Fibroblast of gingiva (primary cell): ENCODE results near the gene PPP4R2.
"Not testable (repeated sequence)": the region's sequence is repeated elsewhere in the genome, so short reads cannot be mapped to it uniquely, and the experiment has no call there.

ENCODE experiments used
- DNase-seq: peaks from one replicate; pipeline ENCODE4 v3.0.0-alpha.2; 2011; ENCODE audit warnings: low read depth

PPP4R2 gene

GRCh38 chr3:72977060-72977808 is 19.4 kb upstream of the PPP4R2 start:
- peak; percentile 48 for DNase-seq

- DNase-seq = no peak
Measured at GRCh38 chr3:72982609-72983366, 13.8 kb upstream of the PPP4R2 start.

- no peak for DNase-seq
Measured at GRCh38 chr3:72985576-72985975, 11.0 kb upstream of the PPP4R2 start.

DNA sequence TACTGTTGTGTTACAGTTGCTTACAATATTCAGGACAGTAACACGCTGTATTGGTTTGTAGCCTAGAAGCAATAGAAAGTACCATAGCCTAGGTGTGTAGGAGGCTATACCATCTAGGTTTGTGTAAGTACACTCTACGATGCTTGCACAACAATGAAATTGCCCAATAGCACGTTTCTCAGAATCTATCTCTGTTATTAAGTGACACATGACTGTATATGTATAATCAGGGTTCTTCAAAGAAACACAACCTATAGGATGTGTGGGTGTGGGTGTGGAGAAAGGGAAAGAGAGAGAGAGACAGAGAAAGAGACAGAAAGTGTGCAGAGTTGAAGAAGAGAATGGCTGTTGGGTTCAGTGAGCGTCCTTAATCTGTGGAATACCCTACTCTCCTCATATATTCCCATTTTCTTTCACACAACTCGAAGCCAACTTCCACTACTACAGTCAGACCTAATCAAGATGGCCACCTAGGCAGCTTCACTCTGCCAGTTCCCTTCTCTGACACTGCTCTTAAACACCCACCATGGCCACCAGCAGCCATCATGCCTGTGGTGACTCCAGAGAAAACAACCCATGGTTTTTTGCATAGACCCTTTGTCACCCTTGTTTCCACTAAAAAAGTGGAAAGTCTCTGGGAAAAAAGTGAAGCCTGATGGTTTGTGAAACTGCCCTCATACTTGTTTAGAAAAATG is 5.8 kb upstream of the PPP4R2 start:
- DNase-seq = no peak

DNA sequence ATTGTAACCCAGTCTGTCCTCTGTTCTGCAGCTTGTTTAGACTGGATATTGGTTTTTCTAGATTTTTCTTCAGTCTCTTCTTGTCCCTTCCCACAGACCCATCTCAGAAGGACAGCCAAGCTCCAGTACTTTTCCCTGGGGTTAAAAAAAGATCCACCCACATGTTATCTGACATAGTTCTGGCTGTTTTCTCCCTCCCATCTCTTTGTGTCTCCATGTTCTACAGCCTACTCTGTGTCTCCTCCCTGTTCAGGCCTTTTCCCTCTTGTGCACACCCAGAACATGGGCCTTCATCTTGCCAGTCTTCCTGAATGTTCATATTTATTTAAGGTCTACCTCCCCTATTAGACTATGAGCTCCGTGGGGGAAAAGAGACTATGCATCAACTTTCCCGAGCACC is 5.1 kb upstream of the PPP4R2 start:
- no peak for DNase-seq

DNA sequence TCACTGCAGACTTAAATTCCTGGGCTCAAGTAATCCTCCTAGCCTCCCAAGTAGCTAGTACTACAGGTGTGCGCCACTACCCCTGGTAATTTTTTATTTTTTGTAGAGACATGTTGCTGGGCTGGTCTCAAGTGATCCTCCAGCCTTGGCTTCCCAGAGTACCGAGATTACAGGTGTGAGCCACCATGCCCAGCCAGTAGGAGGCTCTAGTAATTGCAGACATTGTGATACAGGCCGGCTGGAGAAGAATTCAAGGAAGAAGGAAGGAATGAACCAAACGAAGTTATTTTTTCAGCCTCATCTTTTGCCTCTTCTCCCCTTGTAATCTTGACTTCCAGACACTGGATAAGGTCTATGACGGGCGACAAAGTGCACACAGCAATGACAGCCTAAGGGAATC is 3.2 kb upstream of the PPP4R2 start:
- no peak for DNase-seq

DNA sequence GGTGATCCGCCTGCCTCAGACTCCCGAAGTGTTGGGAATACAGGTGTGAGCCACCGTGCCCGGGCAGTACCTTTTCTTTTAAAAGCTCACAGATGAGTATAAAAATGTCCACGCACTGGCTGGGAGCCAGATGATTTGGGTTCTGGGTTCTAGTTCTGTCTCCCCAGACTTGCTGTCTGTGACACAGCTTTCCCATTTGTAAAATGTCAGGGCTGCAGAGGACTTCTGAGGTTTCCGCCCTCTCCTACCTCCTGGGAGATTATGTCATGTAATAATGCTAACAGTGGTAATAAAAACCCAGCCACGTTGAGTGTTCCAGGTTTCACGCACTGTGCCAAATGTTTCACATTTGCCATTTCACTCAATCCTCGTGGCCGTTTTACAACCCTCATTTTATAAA is 1.3 kb upstream of the PPP4R2 start:
- no peak for DNase-seq

DNA sequence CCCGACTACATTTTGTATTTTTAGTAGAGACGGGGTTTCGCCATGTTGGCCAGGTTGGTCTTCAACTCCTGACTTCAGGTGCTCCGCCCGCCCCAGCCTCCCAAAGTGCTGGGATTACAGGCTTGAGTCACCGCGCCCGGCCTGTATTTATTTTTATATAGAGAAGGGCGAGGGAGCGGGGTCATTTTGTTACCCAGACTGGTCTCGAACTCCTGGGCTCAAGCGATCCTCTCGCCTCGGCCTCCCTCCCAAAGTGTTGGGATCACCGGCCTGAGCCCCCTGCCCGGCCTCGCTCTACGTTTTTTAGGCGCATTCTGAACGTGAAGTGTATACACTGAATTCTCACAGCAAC is 514 bp upstream of the PPP4R2 start:
- DNase-seq = no peak

DNA sequence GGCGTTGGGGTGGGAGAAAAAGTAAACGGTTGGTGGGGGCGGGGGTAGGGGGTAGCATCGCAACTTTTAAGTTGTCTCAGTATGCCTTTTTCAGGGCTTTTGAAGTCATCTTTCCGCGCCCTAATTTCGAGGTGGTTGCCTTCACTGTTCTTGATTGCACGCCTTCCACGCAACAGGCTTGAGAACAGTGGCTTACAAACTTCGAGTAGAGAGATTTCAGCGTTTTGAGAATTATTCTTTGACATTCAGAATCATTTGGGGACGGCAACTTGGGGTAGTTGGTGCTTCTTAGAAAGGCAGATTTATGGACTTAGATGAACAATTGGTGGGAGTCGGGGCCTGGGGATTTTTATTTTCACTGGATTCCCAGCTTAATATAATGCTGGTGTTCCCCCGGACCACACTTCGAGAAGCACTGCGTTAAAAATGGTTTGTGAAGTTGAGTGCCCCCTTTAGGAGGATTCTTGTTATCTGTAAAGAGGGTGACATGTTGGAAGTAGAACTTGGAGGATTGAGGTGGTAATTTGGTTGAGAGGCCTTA is 880 bp downstream of the PPP4R2 start:
- peak; percentile 50 for DNase-seq

- no peak for DNase-seq
Measured at GRCh38 chr3:72998466-72998865, 1.9 kb downstream of the PPP4R2 start.

GRCh38 chr3:72999951-73000350 is 3.3 kb downstream of the PPP4R2 start:
- DNase-seq = no peak

DNA sequence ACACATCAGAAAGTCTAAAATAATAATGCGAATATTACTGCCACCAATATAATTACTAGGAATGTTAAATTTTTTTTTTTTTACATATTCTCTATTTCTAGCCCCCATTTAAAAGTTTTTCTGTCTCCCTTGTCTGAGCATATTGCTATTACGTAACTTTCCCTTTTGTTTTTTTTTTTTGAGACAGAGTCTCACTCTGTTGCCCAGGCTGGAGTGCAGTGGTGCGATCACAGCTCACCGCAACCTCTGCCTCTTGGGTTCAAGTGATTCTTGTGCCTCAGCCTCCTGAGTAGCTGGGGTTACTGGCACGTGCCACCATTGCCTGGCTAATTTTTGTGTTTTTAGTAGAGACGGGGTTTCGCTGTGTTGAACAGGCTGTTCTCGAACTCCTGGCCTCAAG is 6.4 kb downstream of the PPP4R2 start:
- not testable (repeated sequence) for DNase-seq

DNA sequence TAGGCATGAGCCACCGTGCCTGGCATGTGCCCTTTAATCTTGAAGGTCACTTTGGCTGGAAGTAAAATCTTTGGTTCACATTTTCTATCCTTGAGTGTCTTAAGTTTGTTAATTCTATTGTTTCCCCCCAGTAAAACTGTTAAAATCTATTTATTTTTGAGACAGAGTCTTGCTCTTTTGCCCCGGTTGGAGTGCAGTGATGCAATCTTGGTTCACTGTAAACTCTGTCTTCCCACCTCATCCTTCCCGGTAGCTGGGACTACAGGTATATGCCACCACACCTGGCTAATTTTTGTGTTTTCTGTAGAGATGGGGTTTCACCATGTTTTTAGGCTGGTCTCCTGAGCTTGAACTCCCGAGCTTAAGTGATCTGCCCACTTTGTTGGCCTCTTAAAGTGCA is 7.7 kb downstream of the PPP4R2 start:
- no peak for DNase-seq

DNA sequence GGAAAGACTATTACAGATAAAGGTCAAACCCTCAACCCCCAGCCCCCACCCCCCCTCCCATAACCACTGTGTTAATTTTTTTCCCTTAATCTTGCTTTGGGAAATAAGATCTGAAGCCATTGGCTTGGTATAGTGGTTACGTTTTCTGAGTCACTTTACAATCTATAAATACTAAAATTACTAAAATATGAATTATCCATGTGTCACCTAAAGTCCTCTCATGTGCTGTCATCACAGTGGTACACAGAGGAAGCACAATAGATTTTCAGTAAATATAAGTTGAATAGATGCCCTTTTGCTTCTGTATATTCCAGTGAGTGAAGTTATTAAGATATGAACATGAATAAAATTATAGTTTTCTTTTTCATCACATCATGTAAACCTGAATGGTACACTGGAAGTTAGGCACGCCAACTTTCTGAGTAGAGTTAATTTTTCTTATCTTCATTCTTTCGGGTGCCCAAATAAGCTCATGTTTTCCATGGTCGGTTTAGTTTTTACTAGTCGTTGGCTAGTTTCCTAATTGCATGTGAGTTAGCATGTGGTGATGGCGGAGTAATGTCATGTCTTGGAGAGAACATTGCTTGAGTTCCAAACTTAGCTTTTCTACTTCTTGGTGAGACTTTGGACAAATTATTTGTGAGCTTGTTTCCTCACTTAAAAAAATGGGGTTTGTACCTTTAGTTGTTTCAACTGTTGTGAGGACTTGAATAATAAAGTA is 11.5 kb downstream of the PPP4R2 start:
- DNase-seq = no peak

GRCh38 chr3:73009008-73009407 is 12.4 kb downstream of the PPP4R2 start:
- DNase-seq = no peak

GRCh38 chr3:73009750-73010149 is 13.1 kb downstream of the PPP4R2 start:
- no peak for DNase-seq

DNA sequence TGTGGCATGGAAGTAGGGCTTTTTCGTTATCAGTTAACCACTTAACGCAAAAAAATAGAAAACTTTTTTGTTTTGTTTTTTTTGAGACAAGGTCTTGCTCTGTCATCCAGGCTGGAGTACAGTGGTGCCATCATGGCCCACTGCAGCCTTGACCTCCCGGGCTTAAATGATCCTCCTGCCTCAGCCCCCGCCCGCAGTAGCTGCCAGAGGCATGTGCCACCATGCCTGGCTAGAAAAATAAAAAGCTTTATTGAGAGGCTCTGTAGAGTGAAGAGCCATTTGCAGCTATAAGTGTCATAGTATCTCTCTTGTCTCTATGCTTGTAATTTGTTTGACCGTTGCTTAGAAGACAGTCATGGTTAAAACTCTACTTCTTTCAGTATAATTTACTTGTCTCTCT is 13.5 kb downstream of the PPP4R2 start:
- DNase-seq = no peak

GRCh38 chr3:73018298-73018697 is 21.7 kb downstream of the PPP4R2 start:
- no peak for DNase-seq

- no peak for DNase-seq
Measured at GRCh38 chr3:73018790-73019441, 22.3 kb downstream of the PPP4R2 start.

GRCh38 chr3:73021301-73021835 is 24.8 kb downstream of the PPP4R2 start:
- DNase-seq = peak; percentile 14

DNA sequence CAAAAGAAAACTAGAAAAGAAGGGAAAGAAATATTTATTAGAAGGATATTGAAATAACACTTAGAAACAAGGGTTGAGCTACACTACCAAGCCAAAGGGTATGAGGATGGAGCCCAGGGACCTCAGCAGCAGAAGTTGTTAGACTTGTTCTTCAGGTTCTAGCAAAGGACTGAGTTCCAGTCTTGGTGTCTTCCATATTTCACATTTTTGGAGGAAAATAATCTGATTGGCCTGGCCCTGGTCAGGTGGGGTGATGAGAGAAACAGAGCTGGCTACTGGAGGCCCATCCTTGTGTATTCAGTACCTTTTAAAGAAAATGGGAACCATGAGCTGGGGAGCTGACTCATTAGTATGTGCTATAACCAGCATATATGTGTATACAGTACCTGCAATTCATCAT is 28.2 kb downstream of the PPP4R2 start:
- DNase-seq = no peak
